GM12892 (cell line): ENCODE measurements around the gene WDR5.

ENCODE experiments used
- POLR2A ChIP-seq: IDR thresholded peaks from 2 replicates; pipeline ENCODE4 v1.6.1; 2011; ENCODE audit warnings: low read depth, low read length, control low read depth
- POLR2AphosphoS5 ChIP-seq: IDR thresholded peaks from 2 replicates; pipeline ENCODE4 v1.6.1; 2011; ENCODE audit warnings: low read depth, low read length, control low read depth
- TAF1 ChIP-seq: IDR thresholded peaks from 2 replicates; pipeline ENCODE4 v1.6.1; 2011; ENCODE audit warnings: low read depth, mild to moderate bottlenecking, control low read depth, low read length, borderline replicate concordance

DNA sequence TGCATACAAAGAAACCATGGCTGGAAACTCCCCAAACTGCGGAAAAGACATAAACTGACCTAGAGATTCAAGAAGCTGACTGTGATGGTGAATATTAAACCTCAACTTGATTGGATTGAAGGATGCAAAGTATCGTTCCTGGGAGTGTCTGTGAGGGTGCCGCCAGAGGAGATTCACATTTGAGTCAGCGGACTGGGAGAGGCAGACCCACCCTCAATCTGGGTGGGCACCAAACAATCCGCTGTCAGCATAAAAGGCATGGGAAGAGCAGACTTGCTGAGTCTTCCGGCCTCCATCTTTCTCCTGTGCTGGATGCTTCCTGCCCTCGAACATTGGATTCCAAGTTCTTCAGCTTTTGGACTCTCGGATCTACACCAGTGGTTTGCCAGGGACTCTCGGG is 24.8 kb upstream of the WDR5 start:
- TF ChIP-seq POLR2A = no peak
- no peak for TF ChIP-seq POLR2AphosphoS5
- TF ChIP-seq TAF1 = no peak
